IMR-90 (cell line): Measurements from ENCODE around the gene NCBP2. TPM values are rescaled to one million over a fixed set of nuclear protein-coding genes. Genes with fewer than 3 reads are reported as not detected.

Experiments used
- ATAC-seq: fragments of 200-7000 bp; cut with Tn5 transposase; 2 replicates; pipeline ENCODE4 v1.9.1; 2020; ENCODE audit warnings: low read depth, mild to moderate bottlenecking, moderate library complexity
- BruUV-seq: library from RNA; stranded (reverse); fragments of 400-500 nt; replicated peaks from 2 replicates; lab custom pipeline; 2021; lab: Mats Ljungman, UMichigan
- CTCF ChIA-PET: fragments of 300-600 bp; formaldehyde crosslinking; extraction: SDS; loops from one replicate; lab custom pipeline; 2021; ENCODE audit warnings: antibody characterized with exemption; lab: Yijun Ruan, JAX
- POLR2A ChIA-PET: fragments of 300-600 bp; sonication (Branson Sonifier 250); formaldehyde crosslinking; loops from one replicate; lab custom pipeline; 2022; ENCODE audit warnings: antibody characterized with exemption; ENCODE audit not compliant: unreplicated experiment; lab: Charles Lee
- DNase-seq: peaks from one replicate; pipeline ENCODE4 v3.0.0; 2013
- H2AFZ ChIP-seq: replicated peaks from 2 replicates; pipeline ENCODE3; 2013; ENCODE audit warnings: low read length, mild to moderate bottlenecking; ENCODE audit not compliant: poor library complexity
- H2AK5ac ChIP-seq: 2 replicates; pipeline ENCODE4 v1.6.1; 2013; ENCODE audit warnings: low read depth, low read length, inconsistent platforms
- H2AK9ac ChIP-seq: replicated peaks from 2 replicates; pipeline ENCODE3; 2013; ENCODE audit warnings: mild to moderate bottlenecking, low read depth, low read length, moderate library complexity; ENCODE audit not compliant: poor library complexity
- H2BK120ac ChIP-seq: 2 replicates; pipeline ENCODE4 v1.6.1; 2013; ENCODE audit warnings: low read depth, low read length, inconsistent platforms
- H2BK15ac ChIP-seq: 3 replicates; pipeline ENCODE4 v1.6.1; 2013; ENCODE audit warnings: low read depth, low read length, inconsistent platforms
- H2BK20ac ChIP-seq: 2 replicates; pipeline ENCODE4 v1.6.1; 2013; ENCODE audit warnings: low read depth, mild to moderate bottlenecking, inconsistent platforms, low read length, moderate library complexity
- H2BK5ac ChIP-seq: 2 replicates; pipeline ENCODE4 v1.6.1; 2013; ENCODE audit warnings: mild to moderate bottlenecking, low read depth, low read length, inconsistent platforms; ENCODE audit not compliant: poor library complexity, severe bottlenecking
- H3K14ac ChIP-seq: replicated peaks from 2 replicates; pipeline ENCODE4 v1.6.1; 2013; ENCODE audit warnings: low read depth, low read length, inconsistent platforms
- H3K18ac ChIP-seq: 2 replicates; pipeline ENCODE4 v1.6.1; 2013; ENCODE audit warnings: low read depth, low read length, control low read depth
- H3K23ac ChIP-seq: 2 replicates; pipeline ENCODE4 v1.6.1; 2013; ENCODE audit warnings: low read depth, low read length, inconsistent platforms
- H3K27ac ChIP-seq: 2 replicates; pipeline ENCODE4 v1.5.1; 2013; ENCODE audit warnings: mild to moderate bottlenecking, control low read depth, low read length; ENCODE audit not compliant: insufficient read depth
- H3K27me3 ChIP-seq: 2 replicates; pipeline ENCODE4 v1.6.1; 2013; ENCODE audit warnings: low read length; ENCODE audit not compliant: control insufficient read depth, insufficient read depth
- H3K36me3 ChIP-seq: 2 replicates; pipeline ENCODE4 v1.6.1; 2013; ENCODE audit warnings: low read length, mixed read lengths; ENCODE audit not compliant: control insufficient read depth, insufficient read depth
- H3K4ac ChIP-seq: 2 replicates; pipeline ENCODE4 v1.6.1; 2013; ENCODE audit warnings: low read depth, low read length, inconsistent platforms
- H3K4me1 ChIP-seq: 2 replicates; pipeline ENCODE4 v1.6.1; 2013; ENCODE audit warnings: low read length, mixed read lengths; ENCODE audit not compliant: control insufficient read depth, insufficient read depth
- H3K4me2 ChIP-seq: 2 replicates; pipeline ENCODE4 v1.6.1; 2013; ENCODE audit warnings: low read depth, mild to moderate bottlenecking, control low read depth, low read length, moderate library complexity
- H3K4me3 ChIP-seq: 2 replicates; pipeline ENCODE4 v1.5.1; 2013; ENCODE audit warnings: low read depth, mild to moderate bottlenecking, control low read depth, low read length, moderate library complexity; ENCODE audit not compliant: insufficient read depth
- H3K56ac ChIP-seq: 2 replicates; pipeline ENCODE4 v1.6.1; 2013; ENCODE audit warnings: low read length, inconsistent platforms; ENCODE audit not compliant: insufficient read depth; ENCODE audit errors: extremely low read depth
- H3K79me1 ChIP-seq, 2 experiments: 2 replicates each; pipeline ENCODE4 v1.6.1; 2013; ENCODE audit warnings: low read length in 2 of 2, inconsistent platforms in 1 of 2, low read depth in 1 of 2
- H3K9ac ChIP-seq: 2 replicates; pipeline ENCODE4 v1.6.1; 2013; ENCODE audit warnings: low read depth, low read length, control low read depth
- H3K9me1 ChIP-seq: 2 replicates; pipeline ENCODE4 v1.6.1; 2013; ENCODE audit warnings: low read length, inconsistent platforms; ENCODE audit not compliant: insufficient read depth
- H3K9me3 ChIP-seq: 2 replicates; pipeline ENCODE4 v1.6.1; 2013; ENCODE audit warnings: low read length; ENCODE audit not compliant: control insufficient read depth, insufficient read depth
- H4K20me1 ChIP-seq: 2 replicates; pipeline ENCODE4 v1.6.1; 2013; ENCODE audit warnings: low read length, inconsistent platforms; ENCODE audit not compliant: insufficient read depth
- H4K5ac ChIP-seq: 2 replicates; pipeline ENCODE4 v1.6.1; 2013; ENCODE audit warnings: mild to moderate bottlenecking, low read depth, low read length, control low read depth
- H4K8ac ChIP-seq, 2 experiments: 2 replicates each; pipeline ENCODE4 v1.6.1; 2013; ENCODE audit warnings: low read depth in 2 of 2, low read length in 2 of 2, control low read depth in 1 of 2, inconsistent platforms in 1 of 2
- H4K91ac ChIP-seq: 2 replicates; pipeline ENCODE4 v1.6.1; 2013; ENCODE audit warnings: low read depth, low read length, inconsistent platforms; ENCODE audit not compliant: insufficient read depth
- BHLHE40 ChIP-seq: fragments of 150-350 bp; IDR thresholded peaks from 2 replicates; pipeline ENCODE4 v1.6.1; 2016; ENCODE audit warnings: mild to moderate bottlenecking, low read depth, low read length
- CTCF ChIP-seq: conservative IDR thresholded peaks from 2 replicates; pipeline ENCODE4 v1.5.1; 2012; ENCODE audit warnings: mild to moderate bottlenecking, low read depth, low read length, improper control_type of control experiment
- FOS ChIP-seq: fragments of 150-350 bp; IDR thresholded peaks from 2 replicates; pipeline ENCODE4 v1.6.1; 2016; ENCODE audit warnings: low read depth, low read length
- MAFK ChIP-seq: IDR thresholded peaks from 2 replicates; pipeline ENCODE4 v1.6.1; 2012; ENCODE audit warnings: low read depth, low read length, improper control_type of control experiment
- MXI1 ChIP-seq: IDR thresholded peaks from 2 replicates; pipeline ENCODE4 v1.6.1; 2012; ENCODE audit warnings: low read depth, mild to moderate bottlenecking, low read length, moderate library complexity, borderline replicate concordance
- NFE2L2 ChIP-seq: fragments of 150-350 bp; IDR thresholded peaks from 2 replicates; pipeline ENCODE4 v1.6.1; 2016; ENCODE audit warnings: low read depth, mild to moderate bottlenecking, low read length
- RAD21 ChIP-seq: IDR thresholded peaks from 2 replicates; pipeline ENCODE4 v1.6.1; 2012; ENCODE audit warnings: low read length, improper control_type of control experiment
- RCOR1 ChIP-seq: IDR thresholded peaks from 2 replicates; pipeline ENCODE4 v1.6.1; 2012; ENCODE audit warnings: mild to moderate bottlenecking, low read length, improper control_type of control experiment; ENCODE audit not compliant: insufficient replicate concordance
- RFX5 ChIP-seq: IDR thresholded peaks from 2 replicates; pipeline ENCODE4 v1.8.0; 2012; ENCODE audit warnings: low read depth, mild to moderate bottlenecking, low read length, moderate library complexity
- SMC3 ChIP-seq: fragments of 150-350 bp; IDR thresholded peaks from 2 replicates; pipeline ENCODE4 v1.6.1; 2016; ENCODE audit warnings: low read depth, mild to moderate bottlenecking, antibody characterized with exemption, low read length, moderate library complexity
- WGBS, 2 experiments: methylation state at CpG; one replicate each; pipeline versions ENCODE4 v1.1.5 to v1.1.7; 2013; ENCODE audit warnings: missing lambda C conversion rate in 2 of 2; ENCODE audit not compliant: insufficient read length in 1 of 2; ENCODE audit errors: extremely low coverage in 2 of 2; 5-methylcytosine and 5-hydroxymethylcytosine counted together
- dilution Hi-C: fragments of 300-500 bp; cut with HindIII; formaldehyde crosslinking; loops from one replicate; pipeline ENCODE4 v1.14.3; 2018; ENCODE audit warnings: low sequenced_read_pairs; ENCODE audit not compliant: unreplicated experiment
- in situ Hi-C: fragments of 300-500 bp; cut with MboI; formaldehyde crosslinking; loops from 3 replicates; pipeline ENCODE4 v1.14.3; 2019; ENCODE audit warnings: low sequenced_read_pairs, inconsistent platforms, mixed read lengths
- intact Hi-C: fragments of 100-400 bp; cut with micrococcal nuclease; formaldehyde crosslinking; loops from 2 replicates; pipeline ENCODE4 v1.10.0; 2022
- polyA plus RNA-seq, 3 experiments: library from polyadenylated mRNA; depleted of rRNA; stranded (reverse); fragments of >200 nt; gene quantifications; 2 replicates each; pipeline ENCODE4 v1.2.3, GENCODE V29; 2012; ENCODE audit warnings: low replicate concordance in 1 of 3
- total RNA-seq: library from RNA; depleted of rRNA; stranded (reverse); fragments of >200 nt; gene quantifications from 2 replicates; pipeline ENCODE4 v1.2.3, GENCODE V29; 2012
- TF ChIP-seq, protein P1 (sequence below): fragments of 150-350 bp; IDR thresholded peaks from 2 replicates; pipeline ENCODE4 v1.6.1; 2017; ENCODE audit warnings: mild to moderate bottlenecking, antibody characterized with exemption, low read length, low read depth

Gene NCBP2
- total and polyA plus RNA-seq, 2 of the 4 experiments (the other 2 are of a cell fraction) = 42.8 to 73.6 TPM

DNA sequence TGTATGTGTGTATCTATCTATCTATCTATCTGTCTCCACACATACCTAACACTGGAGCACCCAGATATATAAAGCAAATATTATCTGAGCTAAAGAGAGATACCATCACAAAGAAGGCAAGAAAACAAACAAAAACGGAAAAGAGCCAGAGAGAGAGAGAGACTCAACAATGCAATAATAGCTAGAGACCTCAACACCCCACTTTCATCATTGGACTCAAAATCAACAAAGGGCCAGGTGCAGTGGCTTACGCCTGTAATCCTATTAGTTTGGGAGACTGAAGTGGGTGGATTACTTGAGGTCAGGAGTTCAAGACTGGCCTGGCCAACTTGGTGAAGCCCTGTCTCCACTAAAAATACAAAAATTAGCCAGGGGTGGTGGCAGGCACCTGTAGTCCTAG lies 23.4 kb downstream of the NCBP2 start:
- no CpG with 5 or more reads among the region's 2 CpGs for WGBS, 2 experiments
- DNase-seq (no peak), ATAC-seq (no peak)
- POLR2A ChIA-PET = no interaction called here
- H3K36me3 ChIP-seq = peaks cover 19% of the 10 kb centered on the region
- no peak overlapping the region for H2BK5ac ChIP-seq
- H3K27me3 ChIP-seq = no peaks in the 10 kb centered on the region
- no peak overlapping the region for H2AK5ac ChIP-seq
- no peak overlapping the region for H2AK9ac ChIP-seq
- H3K9me3 ChIP-seq = no peaks in the 10 kb centered on the region
- no peak overlapping the region for H3K27ac ChIP-seq
- no peak overlapping the region for H4K91ac ChIP-seq
- no peak overlapping the region for H2BK20ac ChIP-seq
- H4K20me1 ChIP-seq = no peaks in the 10 kb centered on the region
- H3K4me2 ChIP-seq = no peak overlapping the region
- no peak overlapping the region for H3K18ac ChIP-seq
- no peaks in the 10 kb centered on the region for H3K4me1 ChIP-seq
- no peak overlapping the region for H2BK120ac ChIP-seq
- in situ Hi-C loops = no loop called here
- H4K8ac ChIP-seq = no peak overlapping the region
- intact Hi-C loops = no loop called here
- no peaks in the 10 kb centered on the region; the same call in 1 of the 2 replicates for H3K9me1 ChIP-seq
- no peak overlapping the region for H2BK15ac ChIP-seq
- peaks cover 0 to 15% of the 10 kb centered on the region in 2 experiments for H3K79me1 ChIP-seq
- no peak overlapping the region for H3K4me3 ChIP-seq
- H4K5ac ChIP-seq = no peak overlapping the region
- no peak for TF ChIP-seq BHLHE40
- no peak for TF ChIP-seq MAFK
- no peak for TF ChIP-seq FOS
- no peak for TF ChIP-seq RFX5
- TF ChIP-seq RAD21 = no peak
- no peak for TF ChIP-seq NFE2L2
- TF ChIP-seq SMC3 = no peak
- TF ChIP-seq CTCF = no peak
- TF ChIP-seq RCOR1 = no peak
- TF ChIP-seq MXI1 = no peak
- TF ChIP-seq, protein P1, sequence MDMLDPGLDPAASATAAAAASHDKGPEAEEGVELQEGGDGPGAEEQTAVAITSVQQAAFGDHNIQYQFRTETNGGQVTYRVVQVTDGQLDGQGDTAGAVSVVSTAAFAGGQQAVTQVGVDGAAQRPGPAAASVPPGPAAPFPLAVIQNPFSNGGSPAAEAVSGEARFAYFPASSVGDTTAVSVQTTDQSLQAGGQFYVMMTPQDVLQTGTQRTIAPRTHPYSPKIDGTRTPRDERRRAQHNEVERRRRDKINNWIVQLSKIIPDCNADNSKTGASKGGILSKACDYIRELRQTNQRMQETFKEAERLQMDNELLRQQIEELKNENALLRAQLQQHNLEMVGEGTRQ = no peak
- no peak overlapping the region for H3K9ac ChIP-seq
- no peak overlapping the region for H2AFZ ChIP-seq
- no TSS peak for BruUV-seq
- no peak overlapping the region for H3K4ac ChIP-seq
- no peak overlapping the region for H3K56ac ChIP-seq
- no peak overlapping the region for H3K14ac ChIP-seq
- dilution Hi-C loops = no loop called here
- CTCF ChIA-PET = no interaction called here
- no peak overlapping the region for H3K23ac ChIP-seq
